Astrocyte (in vitro differentiated cells and primary cell): Measurements from ENCODE around the gene VAV2. TPM values are rescaled to one million over a fixed set of nuclear protein-coding genes. Genes with fewer than 3 reads are reported as not detected.

Experiments used
- DNase-seq: peaks from one replicate; pipeline ENCODE4 v3.0.0-alpha.2; 2010; ENCODE audit warnings: low read depth
- FAIRE-seq: peaks from 2 replicates; lab custom pipeline; 2011; peaks lifted over from hg19 to GRCh38; lab: Jason Lieb, UNC
- H2AFZ ChIP-seq: 2 replicates; pipeline ENCODE4 v1.6.0; 2012; ENCODE audit warnings: low read depth, low read length, inconsistent platforms
- H3K27ac ChIP-seq: 2 replicates; pipeline ENCODE4 v1.5.1; 2011; ENCODE audit warnings: low read depth, low read length, inconsistent platforms
- H3K27me3 ChIP-seq: 2 replicates; pipeline ENCODE4 v1.6.0; 2011; ENCODE audit warnings: low read length, inconsistent platforms; ENCODE audit not compliant: insufficient read depth
- H3K36me3 ChIP-seq: 2 replicates; pipeline ENCODE4 v1.5.1; 2011; ENCODE audit warnings: low read length, inconsistent platforms; ENCODE audit not compliant: insufficient read depth
- H3K4me1 ChIP-seq: 2 replicates; pipeline ENCODE4 v1.5.1; 2011; ENCODE audit warnings: low read length, inconsistent platforms; ENCODE audit not compliant: insufficient read depth
- H3K4me2 ChIP-seq: 2 replicates; pipeline ENCODE4 v1.6.0; 2012; ENCODE audit warnings: low read length, inconsistent platforms
- H3K4me3 ChIP-seq: 2 replicates; pipeline ENCODE4 v1.5.1; 2011; ENCODE audit warnings: low read depth, mild to moderate bottlenecking, low read length, inconsistent platforms; ENCODE audit not compliant: insufficient read depth
- H3K79me2 ChIP-seq: 2 replicates; pipeline ENCODE4 v1.6.0; 2012; ENCODE audit warnings: mild to moderate bottlenecking, low read length, inconsistent platforms; ENCODE audit not compliant: insufficient read depth
- H3K9ac ChIP-seq: 2 replicates; pipeline ENCODE4 v1.6.0; 2012; ENCODE audit warnings: mild to moderate bottlenecking, low read length, inconsistent platforms
- H3K9me3 ChIP-seq: 2 replicates; pipeline ENCODE4 v1.5.1; 2012; ENCODE audit warnings: low read depth, mild to moderate bottlenecking, low read length, inconsistent platforms; ENCODE audit not compliant: insufficient read depth
- H4K20me1 ChIP-seq: 2 replicates; pipeline ENCODE4 v1.6.0; 2012; ENCODE audit warnings: low read length, inconsistent platforms; ENCODE audit not compliant: insufficient read depth
- H3K27ac Mint-ChIP-seq: one replicate; pipeline ENCODE4 v1.8.0; 2021; ENCODE audit warnings: mild to moderate bottlenecking, mixed read lengths; ENCODE audit not compliant: unreplicated experiment
- H3K27me3 Mint-ChIP-seq: one replicate; pipeline ENCODE4 v1.8.0; 2021; ENCODE audit warnings: low read depth, mixed read lengths; ENCODE audit not compliant: unreplicated experiment
- H3K36me3 Mint-ChIP-seq: one replicate; pipeline ENCODE4 v1.8.0; 2021; ENCODE audit warnings: low read depth, mixed read lengths; ENCODE audit not compliant: unreplicated experiment
- H3K4me1 Mint-ChIP-seq: one replicate; pipeline ENCODE4 v1.8.0; 2021; ENCODE audit warnings: low read depth, mixed read lengths; ENCODE audit not compliant: unreplicated experiment
- H3K4me3 Mint-ChIP-seq: one replicate; pipeline ENCODE4 v1.8.0; 2021; ENCODE audit warnings: mild to moderate bottlenecking, moderate library complexity, mixed read lengths; ENCODE audit not compliant: unreplicated experiment
- H3K9me3 Mint-ChIP-seq: one replicate; pipeline ENCODE4 v1.8.0; 2021; ENCODE audit warnings: mild to moderate bottlenecking, mixed read lengths; ENCODE audit not compliant: unreplicated experiment
- CTCF ChIP-seq: IDR thresholded peaks from 2 replicates; pipeline ENCODE4 v1.5.1; 2011; ENCODE audit warnings: low read depth, mild to moderate bottlenecking, inconsistent platforms, low read length, moderate library complexity; ENCODE audit not compliant: insufficient read depth
- EZH2 ChIP-seq: IDR thresholded peaks from 2 replicates; pipeline ENCODE4 v1.6.1; 2012; ENCODE audit warnings: mild to moderate bottlenecking, low read length, inconsistent platforms; ENCODE audit not compliant: insufficient read depth
- total RNA-seq: library from RNA; stranded (reverse); gene quantifications from 2 replicates; pipeline ENCODE4 v1.2.1, GENCODE V29; 2021

The VAV2 gene
- total RNA-seq, 1 donor from 2014 or later, result 36.5 TPM

- Histone ChIP-seq H3K27ac (no peak overlapping the region), H3K9ac (no peak overlapping the region), H3K4me2 (no peak overlapping the region), H3K4me3 (no peak overlapping the region), H3K36me3 (no peaks in the 10 kb centered on the region), H3K79me2 (peaks cover 21% of the 10 kb centered on the region), H4K20me1 (peaks cover 34% of the 10 kb centered on the region), H2AFZ (no peak overlapping the region), H3K9me3 (no peaks in the 10 kb centered on the region), H3K4me1 (no peaks in the 10 kb centered on the region), H3K27me3 (no peaks in the 10 kb centered on the region)
- FAIRE-seq (no peak), DNase-seq (no peak)
- no peak overlapping the region for H3K4me3 Mint-ChIP-seq
- peaks cover 17% of the 10 kb centered on the region for H3K36me3 Mint-ChIP-seq
- no peak overlapping the region for H3K27ac Mint-ChIP-seq
- no peaks in the 10 kb centered on the region for H3K9me3 Mint-ChIP-seq
- peaks cover 2% of the 10 kb centered on the region for H3K4me1 Mint-ChIP-seq
- TF ChIP-seq CTCF, result no peak
- no peak for TF ChIP-seq EZH2
- H3K27me3 Mint-ChIP-seq, result no peaks in the 10 kb centered on the region
These were observed 159.2 kb downstream of the VAV2 start for GRCh38 chr9:133832877-133833276.

GRCh38 chr9:133830711-133831110, 161.4 kb downstream of the VAV2 start:
- H3K9me3 Mint-ChIP-seq, result no peaks in the 10 kb centered on the region

More at GRCh38 chr9:133830711-133831110, 161.4 kb downstream of the VAV2 start:
- Histone ChIP-seq H2AFZ (no peak overlapping the region), H3K4me1 (no peaks in the 10 kb centered on the region), H3K9me3 (no peaks in the 10 kb centered on the region), H3K9ac (no peak overlapping the region), H3K79me2 (peaks cover 4% of the 10 kb centered on the region), H3K27me3 (no peaks in the 10 kb centered on the region), H3K27ac (no peak overlapping the region), H3K4me3 (no peak overlapping the region), H3K36me3 (no peaks in the 10 kb centered on the region), H4K20me1 (peaks cover 30% of the 10 kb centered on the region), H3K4me2 (no peak overlapping the region)
- Mint-ChIP-seq H3K4me3 (no peak overlapping the region), H3K27ac (no peak overlapping the region), H3K27me3 (no peaks in the 10 kb centered on the region), H3K36me3 (peaks cover 18% of the 10 kb centered on the region), H3K4me1 (peaks cover 6% of the 10 kb centered on the region)
- DNase-seq (no peak), FAIRE-seq (no peak)
- no peak for TF ChIP-seq EZH2
- TF ChIP-seq CTCF, result no peak
